OCI-LY7 (cell line): ENCODE data around the gene PDE9A. TPM values are rescaled to one million over a fixed set of nuclear protein-coding genes. Genes with fewer than 3 reads are reported as not detected.
A peak's percentile ranks its signal among the peaks of the same experiment; 100 is the strongest.

ENCODE experiments used
- BruUV-seq: library from RNA; stranded (reverse); fragments of 400-500 nt; replicated peaks from 2 replicates; lab custom pipeline; 2021; lab: Mats Ljungman, UMichigan
- CTCF ChIA-PET: fragments of 300-600 bp; sonication (Branson Sonifier 250); formaldehyde crosslinking; loops from one replicate; lab custom pipeline; 2022; ENCODE audit warnings: antibody characterized with exemption; ENCODE audit not compliant: unreplicated experiment; lab: Charles Lee
- POLR2A ChIA-PET: fragments of 300-600 bp; sonication (Branson Sonifier 250); formaldehyde crosslinking; loops from one replicate; lab custom pipeline; 2022; ENCODE audit warnings: antibody characterized with exemption; lab: Charles Lee
- DNase-seq: peaks from one replicate; pipeline ENCODE4 v3.0.0-alpha.2; 2015; ENCODE audit warnings: low spot score
- H2AFZ ChIP-seq: fragments of 200-600 bp; sonication (generic), shearing (Covaris generic); 2 replicates; pipeline ENCODE4 v1.6.1; 2014; ENCODE audit warnings: mild to moderate bottlenecking, antibody characterized with exemption, low read length, moderate library complexity
- H3K27ac ChIP-seq: fragments of 200-600 bp; sonication (generic); 2 replicates; pipeline ENCODE4 v1.5.1; 2014; ENCODE audit warnings: mixed run types, low read depth, mild to moderate bottlenecking, moderate library complexity, low read length, inconsistent platforms; ENCODE audit not compliant: poor library complexity, severe bottlenecking
- H3K36me3 ChIP-seq: fragments of 200-600 bp; sonication (generic); 2 replicates; pipeline ENCODE4 v1.6.1; 2014; ENCODE audit warnings: mild to moderate bottlenecking, antibody characterized with exemption, low read length, moderate library complexity, mixed read lengths; ENCODE audit not compliant: insufficient read depth
- H3K4me1 ChIP-seq: fragments of 200-600 bp; sonication (generic); 2 replicates; pipeline ENCODE4 v1.5.1; 2014; ENCODE audit warnings: mild to moderate bottlenecking, low read length; ENCODE audit not compliant: insufficient read depth, poor library complexity, severe bottlenecking
- H3K4me2 ChIP-seq: fragments of 200-600 bp; sonication (generic); 2 replicates; pipeline ENCODE4 v1.6.1; 2014; ENCODE audit warnings: mild to moderate bottlenecking, low read length
- H3K4me3 ChIP-seq: fragments of 200-600 bp; sonication (generic); 2 replicates; pipeline ENCODE4 v1.5.1; 2014; ENCODE audit warnings: mild to moderate bottlenecking, low read depth, low read length; ENCODE audit not compliant: poor library complexity, severe bottlenecking
- H3K79me2 ChIP-seq: fragments of 200-600 bp; sonication (generic); 2 replicates; pipeline ENCODE4 v1.6.1; 2016; ENCODE audit warnings: low read depth, mild to moderate bottlenecking, low read length, moderate library complexity, mixed read lengths; ENCODE audit not compliant: insufficient read depth
- H3K9me2 ChIP-seq: fragments of 200-600 bp; sonication (generic); 2 replicates; pipeline ENCODE4 v1.6.1; 2016; ENCODE audit warnings: mild to moderate bottlenecking, low read length, mixed read lengths; ENCODE audit not compliant: insufficient read depth
- H3K9me3 ChIP-seq: fragments of 200-600 bp; sonication (generic); 2 replicates; pipeline ENCODE4 v1.6.1; 2014; ENCODE audit warnings: mild to moderate bottlenecking, mixed run types, low read length, mixed read lengths
- H4K20me1 ChIP-seq: fragments of 200-600 bp; sonication (generic); 2 replicates; pipeline ENCODE4 v1.6.1; 2014; ENCODE audit warnings: mild to moderate bottlenecking, antibody characterized with exemption, low read length, moderate library complexity, mixed read lengths; ENCODE audit not compliant: insufficient read depth
- EZH2phosphoT487 ChIP-seq: fragments of 200-600 bp; sonication (generic); IDR thresholded peaks from 2 replicates; pipeline ENCODE4 v1.6.1; 2018; ENCODE audit warnings: low read depth, borderline replicate concordance, mild to moderate bottlenecking, mixed run types, antibody characterized with exemption, low read length, moderate library complexity, mixed read lengths
- intact Hi-C: fragments of 100-400 bp; cut with micrococcal nuclease; formaldehyde crosslinking; loops from one replicate; pipeline ENCODE4 v1.10.0; 2022; ENCODE audit not compliant: unreplicated experiment
- total RNA-seq, 2 experiments: library from RNA; depleted of rRNA in 1 of 2; stranded (reverse); fragments of >200 nt in 1 of 2; shearing (Covaris generic) in 1 of 2; gene quantifications; 2 replicates each; pipeline ENCODE4 v1.2.3, GENCODE V29; 2014 to 2022
- TF ChIP-seq, protein P1 (sequence below): fragments of 200-600 bp; sonication (generic); conservative IDR thresholded peaks from 2 replicates; pipeline ENCODE4 v1.5.1; 2014; ENCODE audit warnings: mild to moderate bottlenecking, antibody characterized with exemption, low read length, moderate library complexity, mixed read lengths

The PDE9A gene
- total RNA-seq, 2 experiments from 2014 or later: 11.4 to 22.4 TPM

DNA sequence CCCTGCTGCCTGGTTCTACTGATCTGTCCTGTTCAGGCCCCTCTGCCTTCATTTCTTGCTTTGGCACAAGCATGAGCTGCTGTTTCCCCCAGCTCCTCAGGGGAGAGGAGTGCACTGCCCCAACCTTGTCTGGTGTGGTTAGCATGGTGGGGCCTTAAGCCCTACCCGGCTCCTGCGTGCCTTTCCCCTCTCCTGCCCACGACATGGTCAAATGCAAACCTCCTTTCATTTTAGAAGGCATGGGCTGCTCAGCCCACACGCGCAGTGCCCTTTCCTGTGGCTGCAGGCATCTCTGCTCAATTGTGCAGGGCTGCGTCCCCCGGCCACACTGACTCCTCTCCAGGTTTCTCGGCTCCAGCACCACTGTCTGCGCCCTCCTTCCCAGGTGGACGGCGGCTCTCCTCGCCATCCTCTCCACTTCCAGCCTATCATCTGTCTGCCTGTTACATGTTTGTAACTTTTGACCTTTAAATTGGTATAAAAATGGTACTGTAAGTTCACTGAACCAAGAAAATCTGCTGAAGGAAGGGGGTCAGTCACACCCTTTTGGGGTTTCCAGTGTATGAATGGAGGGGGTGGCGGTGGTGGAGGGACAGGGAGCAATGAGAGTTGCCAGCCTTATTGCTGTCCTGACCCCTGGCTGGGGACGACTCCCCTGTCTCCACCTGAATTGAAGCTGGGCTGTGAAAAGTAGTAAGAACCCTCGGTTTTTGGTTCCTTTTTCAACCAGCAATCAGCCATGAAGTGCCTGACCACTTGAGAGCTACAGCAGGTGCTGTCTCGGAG is 5.1 kb downstream of the PDE9A start:
- no TSS peak for BruUV-seq
- POLR2A ChIA-PET: interaction anchor here (0.6 to 1.4 kb wide), 3 partner anchors 14 to 57 kb away, joined by 3 to 5 read pairs (median 3); no protein-coding TSS in a partner anchor

DNA sequence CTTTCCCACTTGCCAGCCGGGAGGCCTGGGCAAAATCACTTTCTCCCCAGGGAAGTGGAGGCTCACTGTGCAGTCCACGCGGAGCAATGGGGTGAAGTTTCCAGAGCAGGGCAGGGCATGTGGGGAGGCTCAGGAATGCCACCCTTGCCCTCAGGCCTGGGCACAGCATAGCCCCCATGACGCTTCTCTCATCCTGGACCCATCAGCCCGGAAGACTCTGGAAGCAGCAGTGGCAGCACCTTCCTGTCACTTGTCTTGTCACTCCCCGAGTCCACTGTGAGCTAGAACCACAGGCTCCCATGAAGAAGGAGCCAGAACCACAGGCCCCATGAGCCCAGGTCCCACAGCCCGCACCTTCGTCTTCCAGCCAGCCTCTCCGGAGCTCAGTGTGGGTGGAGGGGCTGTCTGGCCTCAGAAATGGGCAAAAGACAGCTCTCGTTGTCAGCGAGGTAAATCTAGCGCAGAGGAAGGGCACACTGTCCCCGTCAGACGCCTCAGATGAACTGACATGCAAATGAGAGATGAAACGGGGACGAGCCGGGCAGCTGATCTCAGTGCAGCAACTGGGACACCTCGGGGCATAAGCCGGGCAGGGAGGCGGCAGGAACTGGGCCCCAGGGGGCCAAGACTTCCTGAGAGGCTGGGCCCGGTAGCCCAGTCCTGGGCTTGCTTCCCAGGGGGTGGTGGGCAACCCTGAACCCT is 6.1 kb downstream of the PDE9A start:
- Histone ChIP-seq H3K4me1 (peaks cover 82% of the 10 kb centered on the region), H3K27ac (peak overlapping the region; percentile 91), H3K4me3 (peak overlapping the region; percentile 67), H3K4me2 (peak overlapping the region; percentile 88), H3K9me2 (no peaks in the 10 kb centered on the region), H2AFZ (no peak overlapping the region), H3K9me3 (no peaks in the 10 kb centered on the region), H4K20me1 (no peaks in the 10 kb centered on the region), H3K79me2 (peaks cover 15% of the 10 kb centered on the region; the same call in 1 of the 2 replicates), H3K36me3 (no peaks in the 10 kb centered on the region)
- intact Hi-C loops: loop anchor here (2.0 to 10.0 kb wide), 7 partner anchors 67 to 995 kb away; partner anchors contain the start of genes HSF2BP, PKNOX1, RRP1B and WDR4
- no peak for TF ChIP-seq EZH2phosphoT487
- TF ChIP-seq, protein P1, sequence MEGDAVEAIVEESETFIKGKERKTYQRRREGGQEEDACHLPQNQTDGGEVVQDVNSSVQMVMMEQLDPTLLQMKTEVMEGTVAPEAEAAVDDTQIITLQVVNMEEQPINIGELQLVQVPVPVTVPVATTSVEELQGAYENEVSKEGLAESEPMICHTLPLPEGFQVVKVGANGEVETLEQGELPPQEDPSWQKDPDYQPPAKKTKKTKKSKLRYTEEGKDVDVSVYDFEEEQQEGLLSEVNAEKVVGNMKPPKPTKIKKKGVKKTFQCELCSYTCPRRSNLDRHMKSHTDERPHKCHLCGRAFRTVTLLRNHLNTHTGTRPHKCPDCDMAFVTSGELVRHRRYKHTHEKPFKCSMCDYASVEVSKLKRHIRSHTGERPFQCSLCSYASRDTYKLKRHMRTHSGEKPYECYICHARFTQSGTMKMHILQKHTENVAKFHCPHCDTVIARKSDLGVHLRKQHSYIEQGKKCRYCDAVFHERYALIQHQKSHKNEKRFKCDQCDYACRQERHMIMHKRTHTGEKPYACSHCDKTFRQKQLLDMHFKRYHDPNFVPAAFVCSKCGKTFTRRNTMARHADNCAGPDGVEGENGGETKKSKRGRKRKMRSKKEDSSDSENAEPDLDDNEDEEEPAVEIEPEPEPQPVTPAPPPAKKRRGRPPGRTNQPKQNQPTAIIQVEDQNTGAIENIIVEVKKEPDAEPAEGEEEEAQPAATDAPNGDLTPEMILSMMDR: no peak
- peak; percentile 85 for DNase-seq
- POLR2A ChIA-PET: interaction anchor here (0.6 to 1.6 kb wide), 7 partner anchors 12 to 95 kb away, joined by 3 to 6 read pairs (median 3); no protein-coding TSS in a partner anchor
- no TSS peak for BruUV-seq
- CTCF ChIA-PET: interaction anchor here (0.5 kb wide), 1 partner anchor 314 kb away, joined by 3 read pairs; no protein-coding TSS in a partner anchor

More for the DNA sequence above, 5.1 kb downstream of the PDE9A start:
- peaks cover 87% of the 10 kb centered on the region for H3K4me1 ChIP-seq
- no peak overlapping the region; the same call in 1 of the 2 replicates for H2AFZ ChIP-seq
- DNase-seq: peak; percentile 74
- peak overlapping the region; percentile 67 for H3K4me3 ChIP-seq
- H4K20me1 ChIP-seq: no peaks in the 10 kb centered on the region
- H3K79me2 ChIP-seq: peaks cover 15% of the 10 kb centered on the region; the same call in 1 of the 2 replicates
- no peaks in the 10 kb centered on the region for H3K9me3 ChIP-seq
- intact Hi-C loops: loop anchor here (5.0 to 10.0 kb wide), 5 partner anchors 66 to 996 kb away; partner anchors contain the start of genes HSF2BP, PKNOX1, RRP1B and WDR4
- H3K36me3 ChIP-seq: no peaks in the 10 kb centered on the region
- peak overlapping the region; percentile 91 for H3K27ac ChIP-seq
- peak overlapping the region; percentile 88 for H3K4me2 ChIP-seq
- CTCF ChIA-PET: interaction anchor here (0.5 kb wide), 1 partner anchor 315 kb away, joined by 3 read pairs; no protein-coding TSS in a partner anchor
- no peak for TF ChIP-seq EZH2phosphoT487
- TF ChIP-seq, protein P1: no peak
- no peaks in the 10 kb centered on the region for H3K9me2 ChIP-seq
